ENCODE data around the gene RHBDD3. TPM values are rescaled to one million over a fixed set of nuclear protein-coding genes. Genes with fewer than 3 reads are reported as not detected.

Gene RHBDD3
- total and polyA plus RNA-seq, 2 of the 4 experiments (the other 2 are of a cell fraction): 5.7 to 21.5 TPM

- TF ChIP-seq RFX5 (IDR thresholded peaks at IDR 0.05; ENCODE audit: low read depth, low read length): no peak
- no peak for TF ChIP-seq POLR2A (IDR thresholded peaks at IDR 0.05; ENCODE audit: low read depth, low read length)
- TF ChIP-seq NFE2L2 (IDR thresholded peaks at IDR 0.05; ENCODE audit: low read depth, low read length): no peak
Measured at GRCh38 chr22:29312218-29313125, 44.7 kb upstream of the RHBDD3 start (continued).

GRCh38 chr22:29311464-29312217 is 43.9 kb upstream of the RHBDD3 start:
- CTCF ChIA-PET: no interaction called here
- Histone ChIP-seq H3K9me1 (ENCODE audit: insufficient read depth, low read length) (peaks cover 5% of the 10 kb centered on the region; the same call in 1 of the 2 replicates), H4K5ac (ENCODE audit: low read depth, low read length) (no peak overlapping the region), H3K36me3 (ENCODE audit: control insufficient read depth, insufficient read depth, low read length) (peaks cover 2% of the 10 kb centered on the region; the same call in 1 of the 2 replicates), H3K27ac (ENCODE audit: insufficient read depth, low read length) (0 out of 2 replicates have a peak overlapping the region, but pooled peaks have one; percentile 33), H4K20me1 (ENCODE audit: insufficient read depth, low read length) (peaks cover 34% of the 10 kb centered on the region), H2AK9ac (replicated peaks; ENCODE audit: low read depth, low read length, poor library complexity) (peak overlapping the region; percentile 96), H2BK15ac (ENCODE audit: low read depth, low read length) (no peak overlapping the region), H2AK5ac (ENCODE audit: low read depth, low read length) (peak overlapping the region; percentile 72; the same call in 1 of the 2 replicates), H3K4ac (ENCODE audit: low read depth, low read length) (no peak overlapping the region), H4K8ac (ENCODE audit: low read depth in 2 of 2, low read length in 2 of 2) (no peak overlapping the region), H4K91ac (ENCODE audit: insufficient read depth, low read depth, low read length) (no peak overlapping the region), H3K9ac (ENCODE audit: low read depth, low read length) (no peak overlapping the region), H2BK20ac (ENCODE audit: low read depth, low read length) (no peak overlapping the region), H3K27me3 (ENCODE audit: control insufficient read depth, insufficient read depth, low read length) (peaks cover 34% of the 10 kb centered on the region), H2BK5ac (ENCODE audit: low read depth, low read length, poor library complexity, severe bottlenecking) (no peak overlapping the region), H3K14ac (replicated peaks; ENCODE audit: low read depth, low read length) (no peak overlapping the region), H3K4me3 (ENCODE audit: insufficient read depth, low read depth, low read length) (no peak overlapping the region), H2AFZ (replicated peaks; ENCODE audit: low read length, poor library complexity) (peak overlapping the region; percentile 87), H3K4me2 (ENCODE audit: low read depth, low read length) (no peak overlapping the region; the same call in 1 of the 2 replicates), H2BK120ac (ENCODE audit: low read depth, low read length) (no peak overlapping the region), H3K79me1 (ENCODE audit: low read depth in 1 of 2, low read length in 2 of 2) (peaks cover 8 to 42% of the 10 kb centered on the region in 2 experiments; a peak in 3 of 4 replicates), H3K18ac (ENCODE audit: low read depth, low read length) (no peak overlapping the region), H3K4me1 (ENCODE audit: control insufficient read depth, insufficient read depth, low read length) (peaks cover 15% of the 10 kb centered on the region), H3K23ac (ENCODE audit: low read depth, low read length) (no peak overlapping the region), H3K9me3 (ENCODE audit: control insufficient read depth, insufficient read depth, low read length) (no peaks in the 10 kb centered on the region), H3K56ac (ENCODE audit: extremely low read depth, insufficient read depth, low read length) (no peak overlapping the region)
- dilution Hi-C loops (cut with HindIII; ENCODE audit: low sequenced_read_pairs, unreplicated experiment): no loop called here
- 69% methylated on average over 39 of the region's 50 CpGs; no CpG with 5 or more reads in 1 of the 2 experiments for WGBS, 2 experiments (ENCODE audit: extremely low coverage in 2 of 2, insufficient read length in 1 of 2)
- in situ Hi-C loops (cut with MboI; ENCODE audit: low sequenced_read_pairs): no loop called here
- intact Hi-C loops (cut with micrococcal nuclease): no loop called here
- DNase-seq (no peak), ATAC-seq (ENCODE audit: low read depth) (no peak)
- POLR2A ChIA-PET (ENCODE audit: unreplicated experiment): interaction anchor here (0.5 kb wide), 2 partner anchors 40 to 62 kb away, joined by 3 to 7 read pairs; no protein-coding TSS in a partner anchor
- no TSS peak for BruUV-seq (replicated peaks)
- no peak for TF ChIP-seq CEBPB (IDR thresholded peaks at IDR 0.05; ENCODE audit: low read depth, low read length)
- TF ChIP-seq MAFK (IDR thresholded peaks at IDR 0.05; ENCODE audit: low read depth, low read length): no peak
- TF ChIP-seq SMC3 (IDR thresholded peaks at IDR 0.05; ENCODE audit: low read depth, low read length): no peak
- TF ChIP-seq CHD1 (IDR thresholded peaks at IDR 0.05; ENCODE audit: low read depth, low read length): no peak
- no peak for TF ChIP-seq MAZ (IDR thresholded peaks at IDR 0.05; ENCODE audit: borderline replicate concordance, low read depth, low read length)
- no peak for TF ChIP-seq MXI1 (IDR thresholded peaks at IDR 0.05; ENCODE audit: borderline replicate concordance, low read depth, low read length)
- TF ChIP-seq USF2 (IDR thresholded peaks at IDR 0.05; ENCODE audit: low read depth, low read length): no peak
- no peak for TF ChIP-seq CTCF (conservative IDR thresholded peaks at IDR 0.05; ENCODE audit: low read depth, low read length)

Measured in IMR-90 (cell line).